Upper lobe of right lung (tissue), 1 donor: Measurements from ENCODE around the gene GPSM3. TPM values are rescaled to one million over a fixed set of nuclear protein-coding genes. Genes with fewer than 3 reads are reported as not detected.

Experiments used
- microRNA-seq: library from miRNA; unstranded; fragments of <30 nt; microRNA quantifications from one replicate; pipeline ENCODE4 v1.2.0, GENCODE V29; 2020; ENCODE audit warnings: borderline microRNAs expressed
- total RNA-seq: library from RNA; stranded (reverse); fragmentation: NEBNext Ultra II Directional; extraction: Animal tissue kit (Norgen Biotek cat#: 25700); gene quantifications from one replicate; pipeline ENCODE4 v1.2.1, GENCODE V29; 2021
- donor health status: DM: no; HTN: yes; CAD: no; lungs with severe emphysema.

GPSM3 gene
- total RNA-seq, 1 donor from 2014 or later, result 51.9 TPM

Small RNA genes lying within 50 kb of the gene (microRNA-seq; reads per million reads assigned to microRNA genes)
- 0.50 reads per million for gene MIR6721
- not detected for gene MIR6833

Other genes starting within 250 kb of the GPSM3 start
- 74.9 TPM for gene CFB, start 246.5 kb downstream of the GPSM3 start, total RNA-seq
- 43.9 TPM for gene NELFE, start 233.7 kb downstream of the GPSM3 start, total RNA-seq
- 58.8 TPM for gene SKIC2, start 233.5 kb downstream of the GPSM3 start, total RNA-seq
- gene DXO, start 220.5 kb downstream of the GPSM3 start, total RNA-seq, result 20.5 TPM
- 200 TPM for gene C4A, start 210.6 kb downstream of the GPSM3 start, total RNA-seq
- 166 TPM for gene C4B, start 177.8 kb downstream of the GPSM3 start, total RNA-seq
- gene CYP21A2, start 154.2 kb downstream of the GPSM3 start, total RNA-seq, result 0.61 TPM
- 162 TPM for gene TNXB, start 83.3 kb downstream of the GPSM3 start, total RNA-seq
- gene ATF6B, start 64.4 kb downstream of the GPSM3 start, total RNA-seq, result 78.1 TPM
- 4.3 TPM for gene FKBPL, start 62.4 kb downstream of the GPSM3 start, total RNA-seq
- gene PRRT1, start 40.7 kb downstream of the GPSM3 start, total RNA-seq, result 1.4 TPM
- gene PPT2, start 38.5 kb downstream of the GPSM3 start, total RNA-seq, result 19.2 TPM
- gene EGFL8, start 28.0 kb downstream of the GPSM3 start, total RNA-seq, result 14.5 TPM
- 53.0 TPM for gene AGPAT1, start 16.6 kb downstream of the GPSM3 start, total RNA-seq
- gene RNF5, start 14.2 kb downstream of the GPSM3 start, total RNA-seq, result 44.6 TPM
- 1,590 TPM for gene AGER, start 8.4 kb downstream of the GPSM3 start, total RNA-seq
- 100 TPM for gene PBX2, start 2.4 kb downstream of the GPSM3 start, total RNA-seq
- 78.7 TPM for gene NOTCH4, start 31.4 kb upstream of the GPSM3 start, total RNA-seq
- gene TSBP1, start 179.3 kb upstream of the GPSM3 start, total RNA-seq, result not detected
- not detected for gene BTNL2, start 214.5 kb upstream of the GPSM3 start, total RNA-seq
- gene HLA-DRA, start 247.2 kb upstream of the GPSM3 start, total RNA-seq, result 1,444 TPM